Measurements from ENCODE around the gene ZNF385B. TPM values are rescaled to one million over a fixed set of nuclear protein-coding genes. Genes with fewer than 3 reads are reported as not detected.
A peak's percentile ranks its signal among the peaks of the same experiment; 100 is the strongest.

ZNF385B gene
- total RNA-seq, 1 donor from 2014 or later, result 0.11 TPM

- TF ChIP-seq CTCF (IDR thresholded peaks at IDR 0.05; ENCODE audit: unreplicated experiment), result no peak
- Mint-ChIP-seq H3K27me3 (ENCODE audit: low read depth) (no peaks in the 10 kb centered on the region), H3K4me1 (peaks cover 5% of the 10 kb centered on the region), H3K36me3 (no peaks in the 10 kb centered on the region), H3K4me3 (no peak overlapping the region), H3K9me3 (peaks cover 7% of the 10 kb centered on the region), H3K27ac (no peak overlapping the region)
- no peak for DNase-seq (ENCODE audit: low spot score in 2 of 2, unreplicated experiment in 2 of 2)
Observed at GRCh38 chr2:179703702-179704101, 157.7 kb downstream of the ZNF385B start.

- no peak for DNase-seq (ENCODE audit: low spot score in 2 of 2, unreplicated experiment in 2 of 2)
- no peaks in the 10 kb centered on the region for H3K27me3 Mint-ChIP-seq (ENCODE audit: low read depth)
- no peak for TF ChIP-seq CTCF (IDR thresholded peaks at IDR 0.05; ENCODE audit: unreplicated experiment)
- no peak overlapping the region for H3K27ac Mint-ChIP-seq
- H3K9me3 Mint-ChIP-seq, result peaks cover 7% of the 10 kb centered on the region
- H3K36me3 Mint-ChIP-seq, result no peaks in the 10 kb centered on the region
- no peak overlapping the region for H3K4me3 Mint-ChIP-seq
- H3K4me1 Mint-ChIP-seq, result peaks cover 5% of the 10 kb centered on the region
Observed at GRCh38 chr2:179702912-179703311, 158.5 kb downstream of the ZNF385B start.

DNA sequence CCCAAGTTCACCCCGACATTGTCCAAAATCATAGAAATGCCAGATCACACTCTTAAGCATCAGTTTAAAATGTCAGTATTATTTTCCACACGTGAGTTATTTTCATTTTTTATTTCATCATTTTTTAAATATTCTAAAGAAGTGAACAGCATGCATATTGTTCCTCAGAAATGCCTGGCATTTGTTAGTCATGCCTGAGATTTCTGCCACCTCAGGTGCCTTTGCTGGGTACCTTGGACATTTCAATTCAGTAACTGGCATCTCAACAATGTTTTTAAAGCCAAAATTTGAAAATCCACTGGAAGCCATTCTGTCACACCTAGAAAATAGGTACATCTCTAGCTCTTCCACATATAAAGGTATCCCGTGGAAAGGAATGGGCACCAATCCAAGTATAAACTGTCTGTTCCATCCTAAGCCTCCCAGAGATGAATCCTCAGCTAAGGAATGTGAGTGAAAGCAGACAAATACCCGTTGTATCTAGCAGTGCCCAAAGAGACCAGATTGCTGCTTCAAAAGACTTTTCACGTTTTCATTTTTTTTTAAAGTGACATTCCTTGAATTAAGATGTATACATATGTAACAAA is 159.8 kb downstream of the ZNF385B start:
- Mint-ChIP-seq H3K36me3 (no peaks in the 10 kb centered on the region), H3K27me3 (ENCODE audit: low read depth) (no peaks in the 10 kb centered on the region), H3K9me3 (peaks cover 7% of the 10 kb centered on the region), H3K4me1 (peaks cover 5% of the 10 kb centered on the region), H3K4me3 (no peak overlapping the region), H3K27ac (peak overlapping the region; percentile 18)
- no peak for DNase-seq (ENCODE audit: low spot score in 2 of 2, unreplicated experiment in 2 of 2)
- TF ChIP-seq CTCF (IDR thresholded peaks at IDR 0.05; ENCODE audit: unreplicated experiment), result no peak

- Mint-ChIP-seq H3K27ac (no peak overlapping the region), H3K36me3 (no peaks in the 10 kb centered on the region), H3K27me3 (ENCODE audit: low read depth) (no peaks in the 10 kb centered on the region), H3K4me1 (peaks cover 15% of the 10 kb centered on the region), H3K9me3 (peaks cover 5% of the 10 kb centered on the region), H3K4me3 (no peak overlapping the region)
- TF ChIP-seq CTCF (IDR thresholded peaks at IDR 0.05; ENCODE audit: unreplicated experiment), result no peak
- DNase-seq (ENCODE audit: low spot score in 2 of 2, unreplicated experiment in 2 of 2), result no peak
Observed at GRCh38 chr2:179695486-179695885, 165.9 kb downstream of the ZNF385B start.

GRCh38 chr2:179694963-179695362 is 166.4 kb downstream of the ZNF385B start:
- peaks cover 5% of the 10 kb centered on the region for H3K9me3 Mint-ChIP-seq

More at GRCh38 chr2:179694963-179695362, 166.4 kb downstream of the ZNF385B start:
- H3K4me1 Mint-ChIP-seq, result peaks cover 16% of the 10 kb centered on the region
- no peaks in the 10 kb centered on the region for H3K36me3 Mint-ChIP-seq
- H3K27ac Mint-ChIP-seq, result no peak overlapping the region
- H3K4me3 Mint-ChIP-seq, result no peak overlapping the region
- no peak for TF ChIP-seq CTCF (IDR thresholded peaks at IDR 0.05; ENCODE audit: unreplicated experiment)
- no peaks in the 10 kb centered on the region for H3K27me3 Mint-ChIP-seq (ENCODE audit: low read depth)
- DNase-seq (ENCODE audit: low spot score in 2 of 2, unreplicated experiment in 2 of 2), result no peak
